NCI-H2171 treated with DMSO at 0.1 percent for 48 hours (cell line): ENCODE data around the gene RNU2-63P.
A peak's percentile ranks its signal among the peaks of the same experiment; 100 is the strongest.
"Not testable (repeated sequence)": the region's sequence is repeated elsewhere in the genome, so short reads cannot be mapped to it uniquely, and the experiment has no call there.

ENCODE experiments used
- DNase-seq: peaks from one replicate; lab custom pipeline; 2025; lab: John Stamatoyannopoulos, UW

RNU2-63P gene

GRCh38 chr2:88028931-88029330, 12.6 kb upstream of the RNU2-63P start:
- DNase-seq = no peak

- DNase-seq = no peak
Observed at GRCh38 chr2:88027697-88028389, 11.5 kb upstream of the RNU2-63P start.

GRCh38 chr2:88024509-88024908, 8.2 kb upstream of the RNU2-63P start:
- no peak for DNase-seq

GRCh38 chr2:88022669-88022921, 6.2 kb upstream of the RNU2-63P start:
- no peak for DNase-seq

- DNase-seq = no peak
Observed at GRCh38 chr2:88019985-88020384, 3.6 kb upstream of the RNU2-63P start.

GRCh38 chr2:88018909-88019308, 2.6 kb upstream of the RNU2-63P start:
- DNase-seq = no peak

GRCh38 chr2:88018077-88018805, 1.9 kb upstream of the RNU2-63P start:
- DNase-seq = not testable (repeated sequence)

- not testable (repeated sequence) for DNase-seq
Observed at GRCh38 chr2:88017780-88018038, 1.4 kb upstream of the RNU2-63P start.

GRCh38 chr2:88016960-88017779, 823 bp upstream of the RNU2-63P start:
- DNase-seq = peak; percentile 83

GRCh38 chr2:88011011-88011410, 5.3 kb downstream of the RNU2-63P start:
- DNase-seq = no peak

GRCh38 chr2:88010136-88010535, 6.2 kb downstream of the RNU2-63P start:
- DNase-seq = no peak

- no peak for DNase-seq
Observed at GRCh38 chr2:88006912-88007439, 9.4 kb downstream of the RNU2-63P start.

- no peak for DNase-seq
Observed at GRCh38 chr2:88005776-88006175, 10.6 kb downstream of the RNU2-63P start.

- no peak for DNase-seq
Observed at GRCh38 chr2:88003074-88003755, 13.1 kb downstream of the RNU2-63P start.

GRCh38 chr2:88002359-88002707, 14.0 kb downstream of the RNU2-63P start:
- no peak for DNase-seq

GRCh38 chr2:88000474-88000873, 15.9 kb downstream of the RNU2-63P start:
- DNase-seq = not testable (repeated sequence)

- no peak for DNase-seq
Observed at GRCh38 chr2:87996570-87996969, 19.8 kb downstream of the RNU2-63P start.

- no peak for DNase-seq
Observed at GRCh38 chr2:87995756-87996155, 20.6 kb downstream of the RNU2-63P start.

GRCh38 chr2:87994304-87994850, 22.0 kb downstream of the RNU2-63P start:
- not testable (repeated sequence) for DNase-seq

- DNase-seq = not testable (repeated sequence)
Observed at GRCh38 chr2:87992569-87992968, 23.8 kb downstream of the RNU2-63P start.

GRCh38 chr2:87987473-87987872, 28.9 kb downstream of the RNU2-63P start:
- not testable (repeated sequence) for DNase-seq

- not testable (repeated sequence) for DNase-seq
Observed at GRCh38 chr2:87985902-87986301, 30.4 kb downstream of the RNU2-63P start.
